Measurements from ENCODE around the gene IL17RB.

DNA sequence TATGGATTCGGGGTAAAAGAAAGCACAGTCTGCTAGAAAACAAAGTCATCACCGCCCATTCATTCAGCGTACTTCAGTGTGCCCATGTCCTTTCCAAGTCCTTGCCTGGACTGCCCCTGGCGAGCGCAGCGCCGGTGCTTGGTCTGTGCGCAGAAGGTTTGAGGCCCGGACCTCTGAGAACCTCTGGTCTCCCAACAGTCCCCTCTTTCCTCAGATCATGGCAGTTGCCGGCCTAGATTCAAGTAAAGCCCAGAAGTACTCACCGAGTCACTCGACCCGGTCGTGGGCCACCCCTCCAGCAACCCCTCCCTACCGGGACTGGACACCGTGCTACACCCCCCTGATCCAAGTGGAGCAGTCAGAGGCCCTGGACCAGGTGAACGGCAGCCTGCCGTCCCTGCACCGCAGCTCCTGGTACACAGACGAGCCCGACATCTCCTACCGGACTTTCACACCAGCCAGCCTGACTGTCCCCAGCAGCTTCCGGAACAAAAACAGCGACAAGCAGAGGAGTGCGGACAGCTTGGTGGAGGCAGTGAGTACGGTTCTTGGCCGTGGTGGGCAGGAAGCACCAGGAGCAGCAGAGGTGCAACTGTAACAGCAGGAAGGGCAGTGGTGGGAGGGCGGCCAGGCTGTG lies 36.5 kb upstream of the IL17RB start:
- TF ChIP-seq POLR2AphosphoS5 (IDR thresholded peaks at IDR 0.05; ENCODE audit: low read depth, low read length) = no peak
- TF ChIP-seq SPI1 (IDR thresholded peaks at IDR 0.05; ENCODE audit: low read depth, low read length) = no peak
- no peak for TF ChIP-seq POLR2A (IDR thresholded peaks at IDR 0.05; ENCODE audit: low read depth, low read length)
